HepG2 (cell line): Measurements from ENCODE around the gene DNAH9.

ENCODE experiments used
- ARNT2 ChIP-seq: sonication (generic); formaldehyde crosslinking; IDR thresholded peaks from 2 replicates; pipeline ENCODE4 v1.8.0; 2022; ENCODE audit warnings: mild to moderate bottlenecking, low read depth, missing genetic modification reagents, moderate library complexity
- ARNTL ChIP-seq: sonication (generic); formaldehyde crosslinking; IDR thresholded peaks from 2 replicates; pipeline ENCODE4 v1.4.0; 2020; ENCODE audit warnings: mild to moderate bottlenecking, missing genetic modification reagents
- EZH2 ChIP-seq: conservative IDR thresholded peaks from 2 replicates; pipeline ENCODE4 v1.6.1; 2012; ENCODE audit warnings: mild to moderate bottlenecking, low read depth, low read length, moderate library complexity
- KLF6 ChIP-seq: IDR thresholded peaks from 2 replicates; pipeline ENCODE4 v1.8.0; 2016; ENCODE audit warnings: missing biosample characterization, missing genetic modification reagents
- POLR2A ChIP-seq, 2 experiments: IDR thresholded peaks; 2 replicates each; pipeline ENCODE4 v1.6.1; 2011; ENCODE audit warnings: low read depth in 2 of 2, low read length in 2 of 2, mild to moderate bottlenecking in 1 of 2, moderate library complexity in 1 of 2; ENCODE audit not compliant: insufficient read depth in 1 of 2
- SAFB2 ChIP-seq: sonication (generic); formaldehyde crosslinking; IDR thresholded peaks from 2 replicates; pipeline ENCODE4 v1.5.1; 2020; ENCODE audit warnings: missing genetic modification reagents, low read depth, mild to moderate bottlenecking, borderline replicate concordance
- SNAPC4 ChIP-seq: sonication (generic); formaldehyde crosslinking; IDR thresholded peaks from 2 replicates; pipeline ENCODE4 v1.4.0; 2020; ENCODE audit warnings: mild to moderate bottlenecking, missing genetic modification reagents
- TP53 ChIP-seq: sonication (generic); formaldehyde crosslinking; conservative IDR thresholded peaks from 2 replicates; pipeline ENCODE4 v1.4.0; 2020; ENCODE audit warnings: missing genetic modification reagents
- ZFY ChIP-seq: sonication (generic); formaldehyde crosslinking; IDR thresholded peaks from 2 replicates; pipeline ENCODE4 v1.4.0; 2020; ENCODE audit warnings: missing genetic modification reagents
- ZNF546 ChIP-seq: sonication (generic); formaldehyde crosslinking; conservative IDR thresholded peaks from 2 replicates; pipeline ENCODE4 v1.8.1; 2023; ENCODE audit warnings: mild to moderate bottlenecking, missing genetic modification reagents
- ZNF781 ChIP-seq: sonication (generic); formaldehyde crosslinking; IDR thresholded peaks from 2 replicates; pipeline ENCODE4 v1.5.1; 2020; ENCODE audit warnings: borderline replicate concordance, mild to moderate bottlenecking, missing genetic modification reagents; ENCODE audit errors: not compliant biosample characterization
- TF ChIP-seq, protein P1 (sequence below): sonication (generic); formaldehyde crosslinking; IDR thresholded peaks from 2 replicates; pipeline ENCODE4 v1.4.0; 2020; ENCODE audit warnings: mild to moderate bottlenecking, missing genetic modification reagents
- TF ChIP-seq, protein P2 (sequence below), 2 experiments: sonication (generic) in 1 of 2; formaldehyde crosslinking in 1 of 2; IDR thresholded peaks; 2 replicates each; pipeline versions ENCODE4 v1.5.1 to v1.6.1; 2011 to 2020; ENCODE audit warnings: borderline replicate concordance in 1 of 2, low read depth in 1 of 2, low read length in 1 of 2, mild to moderate bottlenecking in 1 of 2, missing genetic modification reagents in 1 of 2, moderate library complexity in 1 of 2
- TF ChIP-seq, protein P3 (sequence below): sonication (generic); formaldehyde crosslinking; IDR thresholded peaks from 2 replicates; pipeline ENCODE4 v1.4.0; 2020; ENCODE audit warnings: missing genetic modification reagents

- TF ChIP-seq POLR2A (IDR thresholded peaks at IDR 0.05; ENCODE audit: insufficient read depth in 1 of 2, low read depth in 2 of 2, low read length in 2 of 2) = no peak
- TF ChIP-seq ZNF546 (CRISPR knock-in tag) = no peak
- TF ChIP-seq, protein P1, sequence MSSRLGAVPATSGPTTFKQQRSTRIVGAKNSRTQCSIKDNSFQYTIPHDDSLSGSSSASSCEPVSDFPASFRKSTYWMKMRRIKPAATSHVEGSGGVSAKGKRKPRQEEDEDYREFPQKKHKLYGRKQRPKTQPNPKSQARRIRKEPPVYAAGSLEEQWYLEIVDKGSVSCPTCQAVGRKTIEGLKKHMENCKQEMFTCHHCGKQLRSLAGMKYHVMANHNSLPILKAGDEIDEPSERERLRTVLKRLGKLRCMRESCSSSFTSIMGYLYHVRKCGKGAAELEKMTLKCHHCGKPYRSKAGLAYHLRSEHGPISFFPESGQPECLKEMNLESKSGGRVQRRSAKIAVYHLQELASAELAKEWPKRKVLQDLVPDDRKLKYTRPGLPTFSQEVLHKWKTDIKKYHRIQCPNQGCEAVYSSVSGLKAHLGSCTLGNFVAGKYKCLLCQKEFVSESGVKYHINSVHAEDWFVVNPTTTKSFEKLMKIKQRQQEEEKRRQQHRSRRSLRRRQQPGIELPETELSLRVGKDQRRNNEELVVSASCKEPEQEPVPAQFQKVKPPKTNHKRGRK = no peak
- TF ChIP-seq, protein P2, sequence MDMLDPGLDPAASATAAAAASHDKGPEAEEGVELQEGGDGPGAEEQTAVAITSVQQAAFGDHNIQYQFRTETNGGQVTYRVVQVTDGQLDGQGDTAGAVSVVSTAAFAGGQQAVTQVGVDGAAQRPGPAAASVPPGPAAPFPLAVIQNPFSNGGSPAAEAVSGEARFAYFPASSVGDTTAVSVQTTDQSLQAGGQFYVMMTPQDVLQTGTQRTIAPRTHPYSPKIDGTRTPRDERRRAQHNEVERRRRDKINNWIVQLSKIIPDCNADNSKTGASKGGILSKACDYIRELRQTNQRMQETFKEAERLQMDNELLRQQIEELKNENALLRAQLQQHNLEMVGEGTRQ (IDR thresholded peaks at IDR 0.05; ENCODE audit: low read depth, low read length) = no peak
- TF ChIP-seq, protein P2 (CRISPR knock-in tag; IDR thresholded peaks at IDR 0.05; ENCODE audit: borderline replicate concordance) = no peak
- TF ChIP-seq ZNF781 (CRISPR knock-in tag) = no peak
- no peak for TF ChIP-seq TP53 (CRISPR knock-in tag)
- TF ChIP-seq SNAPC4 (CRISPR knock-in tag) = no peak
- TF ChIP-seq ZFY = no peak
- TF ChIP-seq KLF6 (CRISPR knock-in tag) = no peak
- no peak for TF ChIP-seq EZH2
- no peak for TF ChIP-seq ARNT2 (CRISPR knock-in tag)
- no peak for TF ChIP-seq SAFB2 (CRISPR knock-in tag)
- TF ChIP-seq, protein P3, sequence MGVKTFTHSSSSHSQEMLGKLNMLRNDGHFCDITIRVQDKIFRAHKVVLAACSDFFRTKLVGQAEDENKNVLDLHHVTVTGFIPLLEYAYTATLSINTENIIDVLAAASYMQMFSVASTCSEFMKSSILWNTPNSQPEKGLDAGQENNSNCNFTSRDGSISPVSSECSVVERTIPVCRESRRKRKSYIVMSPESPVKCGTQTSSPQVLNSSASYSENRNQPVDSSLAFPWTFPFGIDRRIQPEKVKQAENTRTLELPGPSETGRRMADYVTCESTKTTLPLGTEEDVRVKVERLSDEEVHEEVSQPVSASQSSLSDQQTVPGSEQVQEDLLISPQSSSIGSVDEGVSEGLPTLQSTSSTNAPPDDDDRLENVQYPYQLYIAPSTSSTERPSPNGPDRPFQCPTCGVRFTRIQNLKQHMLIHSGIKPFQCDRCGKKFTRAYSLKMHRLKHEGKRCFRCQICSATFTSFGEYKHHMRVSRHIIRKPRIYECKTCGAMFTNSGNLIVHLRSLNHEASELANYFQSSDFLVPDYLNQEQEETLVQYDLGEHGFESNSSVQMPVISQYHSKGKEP (CRISPR knock-in tag) = no peak
- TF ChIP-seq ARNTL = no peak
Measured at GRCh38 chr17:11637796-11638195, 39.5 kb downstream of the DNAH9 start.
